ENCODE measurements around the gene RPS6KB2.
"Not testable (repeated sequence)": the region's sequence is repeated elsewhere in the genome, so short reads cannot be mapped to it uniquely, and the experiment has no call there.

RPS6KB2 gene

DNA sequence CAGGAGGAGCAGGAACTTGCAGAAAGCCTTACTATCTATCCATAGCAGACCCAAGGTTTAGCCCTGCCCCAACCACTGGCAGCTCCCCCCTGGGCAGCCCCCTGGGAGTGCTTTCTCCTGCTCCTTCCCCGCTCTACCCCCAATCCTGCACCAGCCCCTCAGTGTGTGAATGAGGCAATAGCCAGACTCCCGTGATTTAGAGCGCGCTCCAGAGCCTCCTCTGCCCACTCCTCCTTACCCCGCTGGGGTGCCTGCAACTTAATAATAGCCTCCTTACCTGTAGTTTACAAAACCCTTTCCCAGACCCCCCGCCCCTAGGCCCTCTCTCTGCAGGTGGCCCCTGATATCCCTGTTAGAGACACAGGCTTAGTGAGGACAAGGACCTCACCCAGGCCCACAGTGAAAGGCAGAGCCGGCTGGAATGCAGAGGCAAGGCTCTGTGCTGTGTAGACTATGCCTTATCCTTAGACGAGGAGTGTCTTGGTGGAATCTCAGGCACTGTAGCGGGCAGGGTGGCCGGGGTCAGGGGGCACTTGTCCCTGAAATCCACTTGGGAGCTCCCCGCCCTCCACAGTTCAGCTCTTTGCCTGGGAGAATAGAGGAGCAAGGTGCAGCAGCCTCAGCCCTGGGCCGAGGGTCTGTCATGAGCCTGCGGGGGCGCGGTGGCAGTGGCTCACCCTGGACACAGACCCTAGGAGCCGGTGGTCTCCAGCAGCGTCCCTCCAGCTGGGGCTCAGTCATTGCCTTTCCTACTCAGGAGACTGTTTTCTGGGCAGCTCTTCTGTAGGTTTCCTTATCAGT lies 17.1 kb upstream of the RPS6KB2 start:
- DNase-seq (ENCODE audit: low spot score), result no peak

DNA sequence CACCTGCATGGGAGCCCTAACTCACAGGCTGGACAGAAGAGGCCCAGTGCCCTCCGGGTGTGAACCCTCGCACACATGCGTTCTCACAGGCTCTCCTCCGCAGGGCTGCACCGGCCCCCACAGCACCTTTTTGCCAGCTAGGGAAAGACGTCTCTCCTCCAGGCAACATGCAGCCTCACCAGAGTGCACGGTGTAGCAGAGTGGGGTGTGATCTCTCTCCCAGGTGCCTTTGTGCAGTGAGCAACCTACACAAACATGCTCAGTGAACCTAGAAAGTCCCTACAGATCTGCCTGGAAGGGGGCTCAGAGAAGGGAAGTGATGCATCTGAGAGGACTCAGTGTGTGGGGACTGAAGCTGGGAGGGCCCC lies 16.5 kb upstream of the RPS6KB2 start:
- no peak for DNase-seq (ENCODE audit: low spot score)

DNA sequence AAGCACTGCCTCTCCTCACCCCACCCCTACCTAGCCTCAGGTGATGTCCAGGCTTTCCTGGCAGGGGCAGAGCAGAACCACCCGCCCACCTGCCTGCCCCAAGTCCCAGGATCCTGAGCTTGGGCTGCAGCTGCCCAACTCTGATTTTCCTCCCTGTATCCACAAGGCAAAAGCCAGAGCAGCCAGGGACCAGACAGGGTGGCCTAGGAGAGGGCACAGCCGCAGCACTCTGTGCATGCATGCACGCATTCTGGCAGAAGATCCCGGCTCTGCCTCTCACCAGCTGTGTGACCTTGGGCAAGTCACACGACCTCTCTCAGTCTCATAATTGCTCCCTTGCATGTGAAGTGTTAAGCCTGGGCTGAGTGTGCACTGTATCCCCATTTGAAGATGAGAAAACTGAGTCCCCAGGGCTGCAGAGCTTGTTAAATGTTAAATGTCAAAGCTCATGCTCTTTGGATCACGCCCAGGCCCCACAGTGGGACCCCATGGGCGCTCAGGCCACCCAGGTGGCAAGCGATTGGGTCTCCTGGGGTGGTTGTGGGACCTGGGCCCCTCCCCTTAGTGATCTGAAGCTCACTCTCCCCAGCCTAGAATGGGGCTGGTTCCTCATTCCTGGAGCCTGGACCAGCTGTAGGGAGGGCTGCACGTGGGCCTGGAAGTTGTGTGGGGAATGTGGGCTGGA lies 15.7 kb upstream of the RPS6KB2 start:
- DNase-seq (ENCODE audit: low spot score), result no peak

DNA sequence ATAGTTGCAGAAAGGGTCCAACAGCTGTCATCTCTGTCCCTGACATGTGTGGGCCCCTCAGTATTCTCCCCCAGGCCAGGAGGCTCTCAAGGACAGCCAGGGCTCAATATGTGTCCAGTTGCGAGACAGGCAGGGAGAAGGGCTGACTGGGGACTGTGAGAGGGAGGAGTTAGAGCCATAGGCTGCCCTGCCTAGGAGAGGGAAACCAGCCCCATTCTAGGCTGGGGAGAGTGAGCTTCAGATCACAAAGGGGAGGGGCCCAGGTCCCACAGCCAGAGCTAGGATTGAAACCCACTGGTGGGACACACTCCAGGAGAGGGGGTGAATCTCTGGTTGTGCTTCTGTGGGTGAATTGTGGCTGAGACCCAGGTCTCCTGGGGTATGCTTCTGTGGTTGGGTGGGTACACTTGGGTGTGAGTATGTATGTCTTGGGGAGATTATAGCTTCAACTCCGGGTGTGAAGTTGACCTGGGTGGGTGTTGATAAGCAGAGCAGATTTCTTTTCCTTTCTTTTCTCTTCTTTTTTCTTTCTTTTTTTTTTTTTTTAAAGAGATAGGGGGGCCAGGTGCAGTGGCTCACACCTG lies 14.9 kb upstream of the RPS6KB2 start:
- DNase-seq (ENCODE audit: low spot score), result no peak

DNA sequence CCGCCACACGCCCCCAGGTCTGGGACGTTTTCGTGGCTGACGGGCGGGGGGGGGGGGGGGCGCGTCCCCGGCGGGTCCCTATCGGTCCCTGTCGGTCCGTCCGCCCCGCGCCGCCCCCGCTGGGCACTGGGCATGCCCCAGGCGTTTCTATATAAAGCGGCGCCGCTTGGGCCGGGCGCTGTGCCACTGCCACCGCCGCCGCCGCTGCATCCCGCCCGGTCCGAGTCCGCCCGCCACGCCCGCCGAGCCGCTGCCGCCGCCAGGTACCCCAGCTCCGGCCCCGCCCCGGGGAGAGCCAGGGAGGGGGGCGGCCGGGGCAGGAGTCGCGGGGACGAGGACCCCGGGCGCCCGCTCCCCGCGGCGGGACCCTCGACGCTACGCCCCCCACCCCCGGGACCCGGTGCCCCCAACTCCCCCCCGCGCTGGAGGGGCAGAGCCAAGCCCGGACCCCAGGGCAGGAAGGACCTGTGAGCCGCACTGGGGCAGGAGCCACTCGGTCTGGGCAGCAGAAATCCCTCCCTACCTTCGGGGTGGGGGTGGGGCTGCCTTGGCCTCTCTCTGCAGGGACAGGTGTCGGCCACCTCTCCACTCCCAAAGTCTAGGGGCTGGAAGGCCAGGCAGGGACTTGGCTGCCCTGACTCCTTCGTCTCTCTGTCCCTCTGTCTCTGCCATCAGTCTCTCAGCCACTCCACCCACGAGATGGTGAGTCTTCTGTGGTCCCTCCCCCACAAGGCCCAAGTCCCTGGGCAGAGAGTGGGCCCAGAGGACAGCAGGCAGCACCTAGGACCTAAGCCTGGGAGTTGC lies 12.6 kb upstream of the RPS6KB2 start, which contains the start of gene CARNS1:
CARNS1 (plus strand) TSS at position 178 of the 804 bp plus-strand sequence; CDS start at position 700, 522 bp downstream.
- DNase-seq (ENCODE audit: low spot score), result no peak

DNA sequence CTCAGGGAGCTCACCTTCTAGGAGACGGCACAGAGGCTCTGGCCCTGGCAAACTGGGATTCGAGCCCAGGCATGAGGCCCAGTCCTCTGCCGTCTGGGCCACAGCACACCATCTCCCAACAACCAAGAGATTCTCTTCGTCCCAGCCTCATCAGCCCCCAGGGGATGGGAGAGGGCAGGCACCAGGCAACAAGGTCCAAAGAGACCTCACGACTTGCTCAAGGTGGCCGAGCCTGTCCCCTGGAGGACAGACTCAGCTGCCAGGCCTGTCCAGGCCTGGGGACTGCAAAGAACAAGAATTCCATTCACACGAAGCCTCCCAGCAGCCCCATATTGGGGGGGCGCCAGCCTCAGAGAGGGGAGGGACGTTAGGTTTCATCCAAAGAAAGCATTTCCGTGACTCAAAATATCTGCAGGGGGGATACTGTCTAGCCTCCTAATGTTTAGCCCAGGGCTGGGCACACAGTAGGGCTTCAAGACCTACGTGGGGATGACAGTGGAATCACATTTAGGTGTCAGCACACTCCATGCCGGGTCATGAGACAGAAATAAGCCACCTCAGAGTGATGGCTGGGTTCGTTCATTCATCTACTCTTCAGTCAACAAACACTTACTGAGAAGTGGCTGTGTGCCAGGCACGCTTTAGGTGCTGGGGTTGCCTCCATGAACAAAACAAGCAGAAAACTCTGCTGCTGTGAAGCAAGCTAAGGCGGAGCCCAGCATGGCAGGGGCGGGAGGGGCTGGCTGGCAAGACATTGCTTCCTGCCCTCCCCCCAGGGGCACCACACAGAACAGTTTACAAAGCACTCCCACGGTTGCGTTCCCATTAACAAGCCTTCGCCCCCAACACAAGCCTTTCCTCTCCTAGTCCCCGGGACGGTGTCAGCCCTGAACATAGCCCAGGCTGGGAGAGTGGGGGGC lies 11.6 kb upstream of the RPS6KB2 start:
- DNase-seq (ENCODE audit: low spot score), result no peak

DNA sequence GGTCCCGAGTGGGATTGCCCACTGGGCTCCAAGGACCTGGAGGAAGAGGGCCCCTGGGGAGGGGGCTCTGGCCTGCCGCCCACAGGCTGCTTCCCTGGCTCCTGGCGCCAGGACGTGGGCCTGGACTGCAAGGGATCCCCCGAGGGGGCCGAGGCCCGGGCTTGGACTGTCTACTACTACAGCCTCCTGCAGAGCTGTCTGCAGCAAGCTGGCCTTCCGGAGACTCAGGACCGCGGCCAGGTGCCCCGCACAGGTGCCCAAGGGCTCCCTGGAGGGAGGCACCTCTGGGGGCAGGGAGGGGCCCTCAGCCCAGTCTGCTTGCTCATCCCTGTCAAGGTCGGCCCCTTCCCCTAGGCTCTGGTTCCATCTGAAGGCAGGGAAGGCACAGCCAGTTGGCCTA lies 10.9 kb upstream of the RPS6KB2 start:
- no peak for DNase-seq (ENCODE audit: low spot score)

DNA sequence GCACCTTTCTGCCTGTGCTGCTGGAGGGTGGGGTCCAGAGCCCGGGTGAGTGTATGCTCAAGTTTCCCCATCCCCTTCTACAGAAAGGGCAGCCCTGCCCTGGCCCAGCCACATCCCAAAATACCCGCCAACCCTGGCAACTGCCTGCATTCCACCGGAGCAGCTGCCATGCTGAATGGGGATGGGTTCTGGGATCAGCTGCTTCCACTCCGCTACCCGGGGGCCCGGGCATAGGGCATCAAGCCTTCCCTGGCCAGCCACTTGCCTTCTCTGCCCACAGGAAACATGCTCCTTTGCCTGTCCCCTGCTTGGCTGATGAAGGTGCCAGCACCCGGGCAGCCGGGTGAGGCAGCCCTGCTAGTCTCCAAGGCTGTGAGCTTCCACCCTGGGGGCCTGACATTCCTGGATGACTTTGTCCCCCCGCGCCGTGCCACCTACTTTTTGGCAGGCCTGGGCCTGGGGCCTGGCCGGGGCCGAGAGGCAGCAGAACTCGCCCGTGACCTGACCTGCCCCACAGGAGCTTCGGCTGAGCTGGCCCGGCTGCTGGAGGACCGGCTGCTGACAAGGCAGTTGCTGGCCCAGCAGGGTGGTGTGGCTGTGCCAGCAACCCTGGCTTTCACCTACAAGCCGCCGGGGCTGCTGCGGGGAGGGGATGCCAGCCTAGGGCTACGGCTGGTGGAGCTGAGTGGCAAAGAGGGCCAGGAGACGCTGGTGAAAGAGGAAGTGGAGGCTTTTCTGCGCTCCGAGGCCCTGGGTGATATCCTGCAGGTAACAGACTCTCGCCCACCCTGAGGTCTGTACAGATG lies 9.6 kb upstream of the RPS6KB2 start:
- no peak for DNase-seq (ENCODE audit: low spot score)

DNA sequence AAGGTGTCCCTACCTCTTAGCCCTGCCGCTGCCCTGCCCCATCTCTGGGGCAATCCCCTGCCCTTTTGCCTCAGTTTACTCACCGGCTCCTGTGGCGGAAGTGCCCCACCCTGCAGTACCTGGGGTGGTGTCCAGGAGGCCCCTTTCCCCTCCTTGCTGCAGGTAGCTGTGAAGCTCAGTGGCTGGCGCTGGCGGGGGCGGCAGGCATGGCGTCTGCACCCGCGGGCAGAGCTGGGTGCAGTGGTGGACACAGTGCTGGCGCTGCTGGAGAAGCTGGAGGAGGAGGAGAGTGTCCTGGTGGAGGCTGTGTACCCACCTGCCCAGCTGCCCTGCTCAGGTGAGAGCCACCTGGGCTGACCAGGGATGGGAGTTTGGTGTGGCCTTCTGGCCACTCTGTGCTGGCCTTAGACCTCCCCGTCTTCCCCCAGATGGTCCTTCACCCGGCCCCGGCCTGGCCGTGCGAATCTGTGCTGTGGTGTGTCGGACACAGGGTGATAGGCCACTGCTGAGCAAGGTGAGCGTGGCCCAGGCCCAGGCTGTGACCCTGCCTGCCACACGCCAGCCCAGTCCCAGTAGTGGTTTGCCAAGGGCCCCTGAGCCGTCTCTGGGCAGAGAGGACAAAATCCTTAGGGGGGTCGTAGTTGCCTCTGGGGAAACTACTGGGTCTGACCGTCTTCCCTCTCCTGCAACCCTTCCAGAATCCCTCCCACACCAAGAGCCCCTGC lies 8.8 kb upstream of the RPS6KB2 start:
- no peak for DNase-seq (ENCODE audit: low spot score)

DNA sequence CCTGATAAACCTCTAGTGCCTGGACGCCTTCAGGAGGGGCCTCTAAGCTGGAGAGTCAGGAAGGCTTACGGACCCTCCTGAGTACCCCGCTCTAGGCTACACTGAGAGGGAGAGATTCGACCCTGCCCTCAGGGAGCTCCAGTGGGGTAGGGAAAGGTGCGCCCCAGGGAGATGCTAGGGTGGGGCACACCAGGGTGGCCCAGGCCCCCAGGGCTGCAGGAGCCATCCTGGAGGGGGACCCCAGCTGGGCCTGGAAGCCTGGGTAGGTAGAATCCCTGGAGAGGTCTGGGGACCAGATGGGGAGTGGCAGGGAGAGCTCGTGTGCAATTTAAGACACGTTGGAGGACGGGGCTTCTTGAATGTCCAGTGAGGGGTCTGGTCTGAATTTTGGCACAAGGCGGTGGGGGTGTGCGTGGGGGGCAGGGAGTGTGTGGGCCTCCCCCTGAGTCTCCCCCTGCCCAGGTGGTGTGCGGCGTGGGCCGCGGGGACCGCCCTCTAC lies 8.1 kb upstream of the RPS6KB2 start:
- no peak for DNase-seq (ENCODE audit: low spot score)

DNA sequence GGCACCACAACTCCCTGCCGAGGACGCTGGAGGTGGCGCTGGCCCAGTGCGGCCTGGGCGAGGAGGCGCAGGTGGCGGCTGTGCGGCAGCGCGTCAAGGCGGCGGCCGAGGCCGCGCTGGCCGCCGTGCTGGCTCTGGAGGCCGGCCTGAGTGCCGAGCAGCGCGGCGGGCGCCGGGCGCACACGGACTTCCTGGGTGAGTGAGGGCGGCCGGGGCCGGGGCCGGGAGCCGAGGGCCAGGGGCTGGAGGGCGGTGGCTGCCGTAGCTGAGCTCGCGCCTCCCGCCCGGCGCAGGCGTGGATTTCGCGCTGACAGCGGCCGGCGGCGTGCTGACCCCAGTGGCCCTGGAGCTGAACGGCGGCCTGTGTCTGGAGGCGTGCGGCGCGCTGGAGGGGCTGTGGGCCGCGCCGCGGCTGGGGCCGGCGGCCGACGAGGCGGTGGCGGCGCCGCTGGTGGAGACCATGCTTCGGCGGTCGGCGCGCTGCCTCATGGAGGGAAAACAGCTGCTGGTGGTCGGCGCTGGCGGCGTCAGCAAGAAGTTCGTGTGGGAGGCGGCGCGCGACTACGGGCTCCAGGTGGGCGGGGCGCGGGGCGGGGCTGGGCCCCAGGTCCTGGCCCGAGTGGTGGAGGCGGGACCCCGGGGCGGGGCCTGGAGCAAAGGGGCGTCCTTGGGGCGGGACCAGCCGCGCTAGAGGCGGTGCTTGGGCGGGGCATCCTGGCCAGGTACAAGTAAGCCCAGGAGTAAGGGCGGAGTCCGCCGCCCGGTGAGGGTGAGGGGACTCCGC lies 7.5 kb upstream of the RPS6KB2 start:
- DNase-seq (ENCODE audit: low spot score), result peak; percentile 99

DNA sequence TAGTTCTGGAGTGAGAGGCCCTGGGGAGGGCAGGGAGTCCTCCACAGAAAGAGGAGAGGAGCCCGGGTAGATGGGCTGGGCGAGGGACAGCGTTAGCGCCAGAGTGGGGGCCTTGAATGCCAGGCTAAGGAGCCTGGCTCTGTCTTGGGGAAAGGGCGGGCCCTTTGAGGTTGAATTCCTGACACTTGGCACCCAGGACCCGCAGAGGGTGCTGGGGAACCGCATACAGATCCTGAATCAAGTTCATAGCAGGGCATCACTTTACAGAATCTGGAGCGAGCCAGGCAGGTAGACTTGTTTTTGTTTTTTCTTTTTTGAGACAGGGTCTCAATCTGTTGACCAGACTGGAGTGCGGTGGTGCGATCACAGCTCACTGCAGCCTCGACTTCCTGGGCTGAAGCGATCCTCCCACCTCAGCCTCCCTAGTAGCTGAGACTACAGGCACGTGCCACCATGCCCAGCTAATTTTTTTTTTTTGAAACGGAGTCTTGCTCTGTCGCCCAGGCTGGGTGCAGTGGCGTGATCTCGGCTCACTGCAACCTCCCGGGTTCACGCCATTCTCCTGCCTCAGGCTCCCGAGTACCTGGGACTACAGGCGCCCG lies 6.8 kb upstream of the RPS6KB2 start:
- no peak for DNase-seq (ENCODE audit: low spot score)

DNA sequence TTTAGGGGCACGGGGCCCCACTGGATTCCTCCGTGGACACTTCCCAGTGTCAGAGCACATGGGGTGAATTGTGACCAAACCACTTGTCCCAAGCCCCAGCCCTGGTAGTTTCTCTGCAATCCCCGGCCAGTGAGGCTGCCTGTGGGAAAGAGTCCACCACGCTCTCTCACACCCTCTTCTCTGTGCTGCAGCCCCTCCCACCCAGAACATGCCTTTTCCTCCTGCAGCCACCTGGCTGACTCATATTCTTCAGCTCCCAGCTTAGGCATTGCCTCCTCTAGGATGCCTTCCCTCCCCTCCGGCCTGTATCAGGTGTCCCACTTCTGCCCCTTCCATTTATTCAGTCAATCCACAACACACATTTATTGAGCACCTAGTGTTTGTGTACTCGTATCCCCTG lies 5.4 kb upstream of the RPS6KB2 start:
- DNase-seq (ENCODE audit: low spot score), result no peak

DNA sequence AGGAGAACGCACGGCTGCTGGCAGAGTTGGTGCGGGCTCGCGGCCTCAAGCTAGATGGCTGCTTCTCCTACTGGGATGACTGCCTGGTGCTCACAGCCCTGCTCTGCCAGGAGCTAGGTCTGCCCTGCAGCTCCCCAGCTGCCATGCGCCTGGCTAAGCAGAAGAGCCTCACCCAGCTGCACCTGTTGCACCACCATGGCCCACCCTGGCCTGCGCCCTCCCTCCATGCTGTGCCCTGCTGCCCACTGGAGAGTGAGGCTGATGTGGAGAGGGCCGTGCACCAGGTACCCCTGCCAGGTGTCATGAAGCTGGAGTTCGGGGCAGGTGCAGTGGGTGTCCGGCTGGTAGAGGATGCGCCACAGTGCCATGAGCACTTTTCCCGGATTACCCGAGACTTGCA lies 4.8 kb upstream of the RPS6KB2 start:
- no peak for DNase-seq (ENCODE audit: low spot score)

DNA sequence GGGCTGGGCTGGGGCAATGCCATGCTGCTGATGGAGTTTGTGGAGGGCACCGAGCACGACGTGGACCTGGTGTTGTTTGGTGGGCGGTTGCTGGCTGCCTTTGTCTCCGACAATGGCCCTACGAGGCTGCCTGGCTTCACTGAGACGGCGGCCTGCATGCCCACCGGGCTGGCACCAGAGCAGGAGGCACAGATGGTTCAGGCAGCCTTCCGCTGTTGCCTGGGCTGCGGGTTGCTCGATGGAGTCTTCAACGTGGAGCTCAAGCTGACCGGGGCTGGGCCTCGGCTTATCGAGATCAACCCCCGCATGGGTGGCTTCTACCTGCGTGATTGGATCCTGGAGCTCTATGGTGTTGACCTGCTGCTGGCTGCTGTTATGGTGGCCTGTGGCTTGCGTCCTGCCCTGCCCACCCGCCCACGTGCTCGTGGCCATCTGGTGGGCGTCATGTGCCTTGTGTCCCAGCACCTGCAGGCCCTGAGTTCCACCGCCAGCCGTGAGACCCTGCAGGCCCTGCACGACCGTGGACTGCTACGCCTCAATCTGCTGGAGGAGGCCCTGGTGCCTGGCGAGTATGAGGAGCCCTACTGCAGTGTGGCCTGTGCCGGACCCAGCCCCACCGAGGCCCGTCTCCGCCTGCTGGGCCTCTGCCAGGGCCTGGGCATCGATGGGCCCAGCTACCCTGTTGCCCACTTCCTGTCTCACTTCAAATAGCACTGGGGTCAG lies 4.2 kb upstream of the RPS6KB2 start:
- no peak for DNase-seq (ENCODE audit: low spot score)

DNA sequence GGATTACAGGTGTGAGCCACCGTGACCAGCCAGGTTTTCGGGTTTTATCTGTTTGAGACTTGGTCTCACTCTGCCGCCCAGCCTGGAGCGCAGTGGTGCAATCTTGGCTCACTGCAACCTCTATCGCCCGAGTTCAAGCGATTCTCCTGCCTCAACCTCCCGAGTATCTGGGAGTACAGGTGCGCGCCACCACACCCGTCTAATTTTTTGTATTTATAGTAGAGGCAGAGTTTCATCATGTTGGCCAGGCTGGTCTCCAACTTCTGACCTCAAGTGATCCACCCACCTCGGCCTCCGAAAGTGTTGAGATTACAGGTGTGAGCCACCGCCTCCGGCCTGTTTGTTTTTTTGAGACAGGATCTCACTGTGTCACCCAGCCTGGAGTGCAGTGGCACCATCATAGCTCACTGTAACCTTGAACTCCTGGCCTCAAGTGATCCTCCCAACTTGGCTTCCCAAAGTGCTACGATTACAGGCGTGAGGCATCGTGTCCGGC lies 882 bp upstream of the RPS6KB2 start:
- not testable (repeated sequence) for DNase-seq (ENCODE audit: low spot score)

DNA sequence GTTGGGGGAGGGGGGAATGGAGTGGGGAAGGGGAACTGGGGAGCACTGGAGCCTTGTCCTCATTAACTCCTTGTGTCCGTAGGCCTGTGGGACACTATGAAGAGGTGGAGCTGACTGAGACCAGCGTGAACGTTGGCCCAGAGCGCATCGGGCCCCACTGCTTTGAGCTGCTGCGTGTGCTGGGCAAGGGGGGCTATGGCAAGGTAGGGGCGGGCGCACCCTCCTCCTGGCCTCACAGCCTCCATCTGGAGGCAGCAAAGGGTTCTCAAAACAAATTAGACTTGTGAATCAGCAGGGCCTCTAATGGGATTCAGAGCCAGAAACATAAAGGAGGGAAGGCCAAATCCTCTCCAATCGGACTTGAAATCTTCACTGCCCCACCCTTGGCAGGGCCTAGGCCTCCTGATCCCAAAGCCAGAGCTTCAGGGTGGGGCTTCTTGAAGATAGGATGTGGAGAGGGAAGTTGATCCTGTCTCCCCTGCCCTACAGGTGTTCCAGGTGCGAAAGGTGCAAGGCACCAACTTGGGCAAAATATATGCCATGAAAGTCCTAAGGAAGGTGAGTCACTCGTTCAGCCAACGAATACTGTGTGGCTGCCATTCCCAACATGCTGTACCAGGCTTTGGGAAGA lies 859 bp downstream of the RPS6KB2 start:
- DNase-seq (ENCODE audit: low spot score), result no peak
